Right ventricle myocardium superior (tissue), 1 donor: ENCODE measurements around the gene AHI1. TPM values are rescaled to one million over a fixed set of nuclear protein-coding genes. Genes with fewer than 3 reads are reported as not detected.
"Not testable (repeated sequence)": the region's sequence is repeated elsewhere in the genome, so short reads cannot be mapped to it uniquely, and the experiment has no call there.

Experiments
- ATAC-seq: fragments of 200-7000 bp; cut with Tn5 transposase; one replicate; pipeline ENCODE4 v1.9.1; 2020; ENCODE audit warnings: mild to moderate bottlenecking; ENCODE audit not compliant: poor library complexity
- DNase-seq: peaks from one replicate; pipeline ENCODE4 v3.0.0-alpha.2; 2020
- intact Hi-C: fragments of 100-400 bp; cut with DNase I; formaldehyde crosslinking; loops from one replicate; pipeline ENCODE4 v1.11.2; 2022
- total RNA-seq: library from RNA; stranded (reverse); fragmentation: NEBNext Ultra II Directional; extraction: Animal tissue kit (Norgen Biotek cat#: 25700); gene quantifications from one replicate; pipeline ENCODE4 v1.2.1, GENCODE V29; 2021
- donor health status: DM: no; HTN: yes; CAD: no; lungs with severe emphysema.

Gene AHI1
- total RNA-seq, 1 donor from 2014 or later, result 8.5 TPM

DNA sequence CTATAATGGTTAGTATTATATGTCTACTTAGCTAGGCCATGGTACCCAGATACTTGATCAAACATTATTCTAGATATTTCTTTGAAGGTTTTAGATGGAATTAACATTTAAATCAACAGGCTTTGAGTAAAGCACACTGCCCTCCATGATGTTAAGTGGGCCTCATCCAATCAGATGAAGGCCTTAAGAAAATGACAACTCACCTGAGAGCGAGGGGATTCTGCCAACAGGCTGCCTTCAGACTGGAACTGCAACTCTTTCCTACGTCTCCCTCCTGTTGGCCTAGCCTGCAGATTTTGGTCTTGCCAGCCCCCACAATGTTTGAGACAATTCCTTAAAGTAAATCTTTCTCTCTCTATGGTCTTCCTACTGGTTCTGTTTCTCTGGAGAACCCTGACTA is 137.3 kb downstream of the AHI1 start:
- no peak for ATAC-seq
- intact Hi-C loops, result no loop called here
- no peak for DNase-seq

DNA sequence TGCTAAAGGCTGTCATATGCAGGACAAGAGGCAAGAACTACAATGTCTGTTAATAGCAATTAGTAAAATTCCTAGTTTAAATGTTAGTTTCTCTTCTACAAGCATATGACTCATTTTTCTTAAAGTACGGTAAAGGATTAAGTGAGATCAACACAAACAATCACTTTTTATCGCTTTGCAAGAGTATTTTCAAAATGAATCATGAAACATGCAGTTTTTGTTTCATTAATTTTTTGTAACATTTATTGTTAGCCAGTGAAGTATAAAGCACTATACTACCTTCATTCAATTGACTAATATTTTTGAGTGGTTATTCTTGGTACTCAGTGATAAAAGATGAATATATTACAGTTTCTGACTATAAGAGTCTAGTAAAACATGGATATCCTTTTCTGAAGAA is 138.6 kb downstream of the AHI1 start:
- intact Hi-C loops, result no loop called here
- ATAC-seq, result no peak
- DNase-seq, result no peak

DNA sequence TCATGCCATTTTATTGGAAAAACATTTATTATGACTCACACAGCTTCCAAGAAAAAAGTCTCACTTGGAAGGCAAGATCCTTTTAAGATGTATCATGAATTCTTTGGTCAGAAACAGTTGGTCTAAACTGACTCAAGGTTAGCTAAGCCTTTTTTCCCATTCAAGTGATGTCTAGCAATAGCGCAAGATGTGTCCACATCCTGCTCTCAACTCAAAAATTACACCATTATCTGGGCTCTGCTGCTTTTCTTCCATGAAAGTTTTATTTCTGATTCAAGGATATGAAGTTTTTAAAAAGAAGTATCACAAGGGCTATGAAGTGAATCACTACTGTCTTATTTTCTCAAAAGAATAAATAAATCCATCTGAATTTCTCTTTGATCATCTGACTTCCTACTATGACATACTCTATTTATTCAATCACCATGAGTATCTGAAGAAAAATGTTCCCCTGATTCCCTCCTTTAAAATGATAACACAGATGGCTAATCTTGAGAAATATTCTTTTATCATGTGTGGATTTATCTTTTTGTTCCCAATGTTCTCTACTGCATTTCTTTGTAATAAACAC is 139.2 kb downstream of the AHI1 start:
- DNase-seq (no peak), ATAC-seq (no peak)
- intact Hi-C loops, result no loop called here

DNA sequence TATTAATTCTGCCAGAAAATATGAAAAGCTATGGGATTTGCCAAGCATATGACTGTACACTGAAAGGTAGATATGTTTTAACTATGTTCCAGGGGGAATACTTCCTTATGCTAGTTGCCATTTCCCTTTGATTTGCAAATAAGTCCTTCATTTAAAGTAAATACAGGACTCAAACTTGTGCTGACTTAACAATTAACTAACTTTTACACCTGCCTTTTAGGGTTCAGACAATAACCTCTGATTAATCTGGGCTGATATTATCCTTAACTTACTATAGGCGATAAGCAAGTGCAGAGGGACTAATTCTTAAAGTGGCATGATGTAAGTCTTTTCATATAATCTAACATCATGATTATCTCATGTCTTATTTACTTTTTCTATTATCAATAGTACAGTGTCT is 143.1 kb downstream of the AHI1 start:
- intact Hi-C loops, result no loop called here

DNA sequence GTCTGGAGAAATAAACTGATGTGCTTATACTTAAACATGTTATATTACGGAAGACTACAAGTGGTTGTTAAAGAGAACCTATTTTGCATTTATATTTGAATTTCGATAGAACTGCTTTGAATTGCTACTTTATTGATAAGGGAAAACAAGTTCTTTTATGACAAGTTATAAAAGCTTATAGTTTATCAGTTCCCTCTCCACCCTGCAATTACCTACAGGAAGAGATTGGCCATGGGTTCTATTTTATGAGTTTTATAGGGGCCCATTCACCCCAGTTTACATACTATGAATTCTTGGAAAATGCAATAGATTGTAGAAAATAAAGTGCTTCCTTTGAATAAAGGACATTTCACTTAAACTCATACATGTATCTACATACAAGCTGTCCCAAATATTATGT is 144.4 kb downstream of the AHI1 start:
- intact Hi-C loops, result no loop called here
- ATAC-seq (no peak), DNase-seq (no peak)

More for the DNA sequence above, 143.1 kb downstream of the AHI1 start:
- DNase-seq (no peak), ATAC-seq (no peak)

- ATAC-seq (no peak), DNase-seq (no peak)
- intact Hi-C loops, result no loop called here
Measured at GRCh38 chr6:135351635-135352034, 145.9 kb downstream of the AHI1 start.

- intact Hi-C loops, result no loop called here
- ATAC-seq, result no peak
- DNase-seq, result no peak
Measured at GRCh38 chr6:135347887-135348286, 149.7 kb downstream of the AHI1 start.

GRCh38 chr6:135346747-135347146 is 150.8 kb downstream of the AHI1 start:
- intact Hi-C loops, result no loop called here
- DNase-seq, result no peak
- no peak for ATAC-seq

DNA sequence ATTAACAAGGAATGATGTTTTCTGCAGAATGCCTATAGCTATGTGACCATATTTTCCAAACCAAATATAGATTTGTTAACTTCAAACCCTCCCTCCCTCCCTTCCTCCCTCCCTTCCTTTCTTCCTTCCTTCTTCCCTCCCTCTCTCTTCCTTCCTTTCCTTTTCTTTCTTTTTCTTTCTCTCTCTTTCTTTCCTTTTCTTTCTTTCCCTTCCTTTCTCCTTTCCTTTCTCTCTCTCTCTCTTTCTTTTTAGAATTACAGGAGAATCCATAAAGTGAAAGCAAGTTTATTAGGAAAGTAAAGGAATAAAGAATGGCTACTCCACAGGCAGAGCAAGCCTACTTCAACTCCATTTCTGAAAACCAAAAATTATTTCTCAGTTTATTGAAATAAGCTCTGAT is 153.0 kb downstream of the AHI1 start:
- no peak for ATAC-seq
- intact Hi-C loops, result no loop called here
- no peak for DNase-seq

DNA sequence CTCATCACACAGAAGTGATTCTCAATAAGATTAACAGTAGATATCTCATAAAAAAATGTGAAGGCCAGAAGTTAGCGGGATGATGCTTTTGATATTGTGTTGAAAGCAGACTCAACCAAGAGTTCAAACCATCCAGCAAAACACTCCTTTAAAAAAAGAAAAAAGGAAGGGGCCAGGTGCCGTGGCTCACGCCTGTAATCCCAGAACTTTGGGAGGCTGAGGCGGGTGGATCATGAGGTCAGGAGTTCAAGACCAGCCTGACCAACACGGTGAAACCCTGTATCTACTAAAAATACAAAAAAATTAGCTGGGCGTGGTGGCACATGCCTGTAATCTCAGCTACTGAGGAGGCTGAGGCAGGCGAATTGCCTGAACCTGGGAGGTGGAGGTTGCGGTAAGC is 157.6 kb downstream of the AHI1 start:
- ATAC-seq, DNase-seq, intact Hi-C loops: not testable (repeated sequence)

DNA sequence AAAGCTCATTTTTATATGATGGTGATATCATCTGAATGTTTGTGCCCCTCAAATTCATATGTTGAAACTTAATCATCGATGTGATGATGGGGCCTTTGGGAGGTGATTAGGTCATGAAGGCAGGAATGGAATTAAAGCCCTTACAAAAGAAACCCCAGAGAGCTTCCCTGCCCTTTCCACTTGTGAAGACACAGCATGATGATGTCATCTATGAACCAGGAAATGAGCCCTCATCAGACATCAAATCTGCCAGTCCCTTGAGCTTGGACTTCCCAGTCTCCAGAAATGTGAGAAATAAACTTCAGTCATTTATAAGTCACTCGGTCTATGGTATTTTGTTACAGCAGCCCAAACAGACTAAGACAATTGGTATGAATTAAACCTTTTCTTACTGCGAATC is 163.4 kb downstream of the AHI1 start:
- DNase-seq (no peak), ATAC-seq (no peak)
- intact Hi-C loops, result no loop called here

GRCh38 chr6:135331002-135331401 is 166.5 kb downstream of the AHI1 start:
- DNase-seq (no peak), ATAC-seq (no peak)
- intact Hi-C loops, result no loop called here

DNA sequence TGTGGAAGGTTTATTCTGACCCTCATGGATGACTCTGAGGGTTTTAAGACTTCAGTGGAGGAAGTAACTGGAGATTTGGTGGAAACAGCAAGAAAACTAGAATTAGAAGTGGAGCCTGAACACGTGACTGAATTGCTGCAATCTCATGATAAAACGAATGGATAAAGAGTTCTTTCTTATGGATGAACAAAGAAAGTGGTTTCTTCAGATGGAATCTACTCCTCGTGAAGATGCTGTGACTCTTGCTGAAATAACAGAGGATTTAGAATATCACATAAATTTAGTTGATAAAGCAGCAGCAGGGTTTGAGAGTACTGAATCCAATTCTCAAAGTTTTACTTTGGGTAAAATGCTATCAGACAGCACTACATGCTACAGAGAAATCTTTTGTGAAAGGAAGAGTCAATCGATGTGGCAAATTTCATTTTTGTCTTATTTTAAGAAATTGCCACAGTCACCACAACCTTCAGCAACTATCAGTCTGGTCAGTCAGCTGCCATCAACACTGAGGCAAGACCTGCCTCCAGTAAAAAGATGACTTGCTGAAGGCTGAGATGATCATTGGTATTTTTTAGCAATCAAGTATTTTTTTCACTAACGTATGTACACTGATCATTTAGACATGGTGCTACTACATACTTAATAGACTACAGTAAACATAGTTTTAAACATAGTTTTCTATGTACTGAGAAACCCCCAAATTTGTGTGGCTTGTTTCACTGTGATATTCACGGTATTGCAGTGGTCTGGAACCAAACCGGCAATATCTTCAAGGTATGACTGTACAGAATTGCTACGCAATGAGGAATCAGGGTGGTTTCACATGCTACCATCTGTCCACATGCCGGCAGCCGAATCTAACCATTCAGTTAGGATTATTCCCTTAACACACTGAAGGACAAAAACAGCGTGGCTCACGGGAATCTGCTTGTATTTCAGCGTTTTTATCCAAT is 167.4 kb downstream of the AHI1 start:
- intact Hi-C loops, result no loop called here
- DNase-seq, result no peak
- no peak for ATAC-seq

GRCh38 chr6:135328136-135328535 is 169.4 kb downstream of the AHI1 start:
- intact Hi-C loops, result no loop called here
- DNase-seq (no peak), ATAC-seq (no peak)

DNA sequence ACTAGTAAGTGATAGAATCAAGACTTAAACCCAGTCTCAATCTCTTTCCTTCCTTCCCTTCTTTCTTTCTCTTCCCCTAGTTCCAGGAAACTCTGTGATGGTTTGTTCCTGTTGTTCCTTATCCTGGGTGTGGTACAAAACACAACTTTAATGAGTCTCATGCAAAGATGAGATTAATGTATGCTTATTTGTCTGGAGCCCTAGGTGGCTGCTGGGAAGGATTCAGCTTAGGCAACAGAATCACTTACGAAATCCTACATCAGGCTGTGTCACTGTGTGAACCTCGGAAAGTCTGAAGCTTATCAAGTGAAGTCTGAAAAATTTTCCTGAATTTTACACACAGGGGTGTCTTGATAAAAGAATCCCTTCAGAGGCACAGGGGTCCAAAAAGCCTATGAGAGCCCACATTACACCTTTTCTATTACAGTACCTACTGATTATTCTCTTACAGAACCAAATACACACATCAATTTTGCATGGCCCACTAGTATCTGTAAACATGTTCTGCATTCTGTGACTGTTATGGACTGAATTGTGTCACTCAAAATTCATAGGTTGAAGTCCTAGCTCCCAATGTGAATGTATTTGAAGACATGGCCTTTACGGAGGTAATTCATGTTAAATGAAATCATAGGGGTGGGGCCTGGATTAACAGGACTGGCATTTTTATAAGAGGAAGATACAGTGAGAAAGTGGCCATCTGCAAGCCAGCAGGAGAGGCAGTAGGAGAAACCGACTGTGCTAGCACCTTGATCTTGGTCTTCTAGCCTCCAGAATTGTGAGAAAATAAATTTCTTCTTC is 171.7 kb downstream of the AHI1 start:
- DNase-seq (no peak), ATAC-seq (no peak)
- intact Hi-C loops, result no loop called here

- DNase-seq, result no peak
- intact Hi-C loops, result no loop called here
- no peak for ATAC-seq
Measured at GRCh38 chr6:135324531-135324930, 173.0 kb downstream of the AHI1 start.

DNA sequence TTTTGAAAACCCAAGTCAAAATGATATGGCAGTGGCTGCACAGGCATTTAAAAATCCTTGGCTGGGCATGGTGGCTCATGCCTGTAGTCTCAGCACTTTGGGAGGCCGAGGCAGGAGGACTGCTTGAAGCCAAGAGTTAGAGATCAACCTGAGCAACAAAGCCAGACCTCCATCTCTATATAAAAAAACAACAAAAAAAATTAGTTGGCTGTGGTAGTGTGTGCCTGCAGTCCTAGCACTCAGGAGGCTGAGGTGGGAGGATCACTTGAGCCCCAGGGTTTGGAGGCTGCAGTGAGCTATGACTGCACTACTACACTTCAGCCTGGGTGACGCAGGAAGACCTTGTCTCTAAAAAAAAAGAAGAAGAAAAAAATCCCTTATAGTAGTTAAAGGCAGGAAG is 173.6 kb downstream of the AHI1 start:
- DNase-seq (no peak), ATAC-seq (no peak)
- intact Hi-C loops, result no loop called here

DNA sequence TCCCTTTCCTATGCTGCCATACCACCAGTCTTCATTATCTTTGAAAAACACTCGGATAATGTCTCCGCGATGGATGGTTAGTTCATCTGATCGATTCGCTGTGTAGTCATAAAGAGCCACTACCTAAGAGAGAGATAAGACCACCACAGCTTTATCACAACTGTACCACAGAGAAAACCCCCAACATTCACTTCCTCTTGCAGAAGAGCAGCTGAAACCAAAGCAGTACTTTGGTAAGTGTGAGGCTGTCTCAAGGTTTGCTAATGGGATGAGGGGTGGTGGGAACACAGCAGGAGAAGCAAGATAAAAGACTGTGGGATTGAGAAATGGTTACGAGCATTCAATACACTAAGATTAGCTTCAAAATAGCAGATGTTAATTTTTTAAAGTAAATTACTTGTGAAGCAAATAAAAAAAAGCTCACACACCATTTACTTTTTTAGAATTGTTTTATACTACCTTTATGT is 174.3 kb downstream of the AHI1 start:
- intact Hi-C loops, result no loop called here
- no peak for DNase-seq
- ATAC-seq, result no peak

DNA sequence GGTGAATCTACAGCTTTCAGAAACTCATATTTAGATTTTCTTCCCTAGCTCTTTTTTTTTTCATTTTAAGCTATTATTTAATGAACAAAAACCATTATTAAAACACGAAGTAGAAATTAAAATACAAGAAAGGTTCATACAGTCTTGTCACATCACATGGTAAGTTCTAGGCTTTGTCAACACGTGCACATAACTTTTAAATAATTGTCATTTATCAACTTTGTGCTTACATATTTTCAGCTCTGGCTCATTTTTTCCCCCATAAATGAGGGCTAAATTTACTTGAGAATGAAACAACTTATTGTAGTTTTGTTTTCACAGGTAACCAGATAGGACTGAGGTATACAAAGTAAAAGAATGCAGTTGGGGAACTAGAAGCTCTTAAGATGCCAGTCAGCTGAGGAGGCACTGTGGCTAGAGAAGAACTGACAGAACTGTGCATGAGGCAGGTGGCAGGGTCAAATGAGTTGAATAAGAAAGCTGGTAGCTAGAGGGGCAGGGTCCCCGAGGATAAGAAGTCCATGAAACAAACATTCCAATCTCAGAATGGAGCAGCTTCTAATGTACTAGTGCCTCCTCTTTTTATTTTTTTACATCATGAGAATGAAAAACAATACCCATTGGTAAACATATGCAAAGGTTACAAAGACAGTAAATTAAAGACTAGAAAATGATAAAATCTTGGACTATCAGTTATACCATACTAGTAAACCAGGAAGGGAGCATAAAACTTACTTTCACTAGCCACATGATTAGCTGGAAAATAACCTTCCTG is 174.9 kb downstream of the AHI1 start:
- no peak for ATAC-seq
- intact Hi-C loops, result no loop called here
- DNase-seq, result no peak
